Neutrophil (primary cell): Measurements from ENCODE around the gene FAM219A.

Experiments
- H3K27ac ChIP-seq: fragments of 200-600 bp; sonication (generic); 2 replicates; pipeline ENCODE4 v1.5.1; 2016; ENCODE audit warnings: mild to moderate bottlenecking, moderate library complexity
- H3K27me3 ChIP-seq: fragments of 200-600 bp; sonication (generic); 2 replicates; pipeline ENCODE4 v1.6.0; 2016; ENCODE audit warnings: mild to moderate bottlenecking
- H3K36me3 ChIP-seq: fragments of 200-600 bp; sonication (generic); 2 replicates; pipeline ENCODE4 v1.5.1; 2017
- H3K4me1 ChIP-seq, 2 experiments: fragments of 200-600 bp in 1 of 2; sonication (generic) in 1 of 2; 1 replicate in 1 of 2; 2 replicates in 1 of 2; pipeline versions ENCODE4 v1.5.1 to v1.6.1; 2013 to 2016; ENCODE audit warnings: low read depth in 1 of 2, low read length in 1 of 2, mild to moderate bottlenecking in 1 of 2, moderate library complexity in 1 of 2; ENCODE audit not compliant: control insufficient read depth in 1 of 2, insufficient read depth in 1 of 2
- H3K4me3 ChIP-seq, 2 experiments: fragments of 200-600 bp in 1 of 2; sonication (generic) in 1 of 2; 1 replicate in 1 of 2; 2 replicates in 1 of 2; pipeline ENCODE4 v1.5.1; 2013 to 2016; ENCODE audit warnings: low read depth in 1 of 2, low read length in 1 of 2, mild to moderate bottlenecking in 1 of 2, moderate library complexity in 1 of 2
- H3K9me3 ChIP-seq: fragments of 200-600 bp; sonication (generic); 2 replicates; pipeline ENCODE4 v1.5.1; 2016
- TF ChIP-seq, protein P1 (sequence below): fragments of 200-600 bp; sonication (generic); IDR thresholded peaks from 2 replicates; pipeline ENCODE4 v1.5.1; 2016; ENCODE audit warnings: antibody characterized with exemption

Gene FAM219A

GRCh38 chr9:34379334-34380033 lies 78.9 kb downstream of the FAM219A start:
- H3K27ac ChIP-seq = peak overlapping the region; percentile 13
- H3K9me3 ChIP-seq = no peaks in the 10 kb centered on the region
- peaks cover 33 to 41% of the 10 kb centered on the region in 2 experiments for H3K4me1 ChIP-seq
- peak overlapping the region; percentile 57 to 80 for H3K4me3 ChIP-seq
- TF ChIP-seq, protein P1, sequence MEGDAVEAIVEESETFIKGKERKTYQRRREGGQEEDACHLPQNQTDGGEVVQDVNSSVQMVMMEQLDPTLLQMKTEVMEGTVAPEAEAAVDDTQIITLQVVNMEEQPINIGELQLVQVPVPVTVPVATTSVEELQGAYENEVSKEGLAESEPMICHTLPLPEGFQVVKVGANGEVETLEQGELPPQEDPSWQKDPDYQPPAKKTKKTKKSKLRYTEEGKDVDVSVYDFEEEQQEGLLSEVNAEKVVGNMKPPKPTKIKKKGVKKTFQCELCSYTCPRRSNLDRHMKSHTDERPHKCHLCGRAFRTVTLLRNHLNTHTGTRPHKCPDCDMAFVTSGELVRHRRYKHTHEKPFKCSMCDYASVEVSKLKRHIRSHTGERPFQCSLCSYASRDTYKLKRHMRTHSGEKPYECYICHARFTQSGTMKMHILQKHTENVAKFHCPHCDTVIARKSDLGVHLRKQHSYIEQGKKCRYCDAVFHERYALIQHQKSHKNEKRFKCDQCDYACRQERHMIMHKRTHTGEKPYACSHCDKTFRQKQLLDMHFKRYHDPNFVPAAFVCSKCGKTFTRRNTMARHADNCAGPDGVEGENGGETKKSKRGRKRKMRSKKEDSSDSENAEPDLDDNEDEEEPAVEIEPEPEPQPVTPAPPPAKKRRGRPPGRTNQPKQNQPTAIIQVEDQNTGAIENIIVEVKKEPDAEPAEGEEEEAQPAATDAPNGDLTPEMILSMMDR = peak; percentile 97
- peaks cover 89% of the 10 kb centered on the region for H3K27me3 ChIP-seq
- no peaks in the 10 kb centered on the region for H3K36me3 ChIP-seq

GRCh38 chr9:34378376-34379060 lies 79.9 kb downstream of the FAM219A start:
- H3K9me3 ChIP-seq = no peaks in the 10 kb centered on the region
- no peaks in the 10 kb centered on the region for H3K36me3 ChIP-seq
- no peak overlapping the region for H3K27ac ChIP-seq
- peaks cover 33 to 41% of the 10 kb centered on the region in 2 experiments for H3K4me1 ChIP-seq
- H3K27me3 ChIP-seq = peaks cover 84% of the 10 kb centered on the region
- TF ChIP-seq, protein P1 = no peak
- H3K4me3 ChIP-seq = no peak overlapping the region

- H3K4me1 ChIP-seq = peaks cover 33 to 41% of the 10 kb centered on the region in 2 experiments
- peak overlapping the region; percentile 77 to 92 for H3K4me3 ChIP-seq
- H3K9me3 ChIP-seq = no peaks in the 10 kb centered on the region
- peaks cover 72% of the 10 kb centered on the region for H3K27me3 ChIP-seq
- TF ChIP-seq, protein P1 = no peak
- no peaks in the 10 kb centered on the region for H3K36me3 ChIP-seq
- H3K27ac ChIP-seq = no peak overlapping the region
Observed at GRCh38 chr9:34377404-34377746, 81.0 kb downstream of the FAM219A start.

DNA sequence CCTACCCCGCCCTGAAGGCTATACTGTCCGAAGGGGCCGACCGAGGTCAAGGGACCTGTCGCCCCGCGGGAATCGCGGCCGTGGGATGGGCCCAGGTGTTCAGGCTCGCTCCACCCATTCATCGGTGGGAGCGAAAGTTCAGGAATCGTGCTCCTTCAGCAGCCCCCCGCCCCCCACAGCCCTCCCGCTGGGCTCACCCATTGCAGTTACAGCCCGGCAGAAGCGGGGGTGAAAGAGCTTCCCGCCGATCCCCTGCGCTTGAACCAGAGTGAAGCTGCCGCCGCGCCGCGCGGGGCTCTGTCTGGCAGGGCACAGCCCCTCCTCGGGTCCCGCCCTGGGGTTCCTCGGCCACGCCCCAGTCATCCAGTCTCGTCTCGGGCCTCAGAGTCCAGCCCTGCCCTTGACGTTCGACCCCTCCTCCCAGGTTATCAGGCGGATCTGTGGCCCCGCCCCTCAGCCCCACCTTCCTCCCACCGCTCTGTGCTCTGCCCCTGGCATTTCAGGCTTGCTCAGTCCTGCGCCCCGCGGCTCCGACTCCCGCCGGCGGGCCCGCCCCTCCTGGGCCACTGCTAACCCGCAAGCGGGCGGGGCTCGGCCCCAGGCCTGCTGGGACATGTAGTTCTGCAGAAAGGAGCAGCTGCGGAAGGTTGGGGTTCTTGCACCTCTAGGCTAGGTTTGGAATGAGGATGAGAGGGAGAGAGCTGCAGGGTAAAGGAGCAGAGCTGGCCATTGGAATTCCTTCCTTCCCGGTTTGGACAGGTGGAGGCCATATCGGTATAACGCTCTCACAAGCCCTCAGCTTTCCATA lies 81.6 kb downstream of the FAM219A start, which contains the start of gene MYORG:
TSS of gene MYORG (minus strand) at position 303 of the 808 bp plus-strand sequence. CDS start 3,955 bp downstream, outside the sequence.
- Histone ChIP-seq H3K27ac (no peak within 1 kb of the TSS), H3K9me3 (no peaks in the 10 kb centered on the region), H3K36me3 (no peaks in the 10 kb centered on the region), H3K27me3 (peaks cover 67% of the 10 kb centered on the region), H3K4me1 (peaks cover 33 to 41% of the 10 kb centered on the region in 2 experiments), H3K4me3 (peak within 1 kb of the TSS; percentile 77 to 92)
- TF ChIP-seq, protein P1 = no peak

DNA sequence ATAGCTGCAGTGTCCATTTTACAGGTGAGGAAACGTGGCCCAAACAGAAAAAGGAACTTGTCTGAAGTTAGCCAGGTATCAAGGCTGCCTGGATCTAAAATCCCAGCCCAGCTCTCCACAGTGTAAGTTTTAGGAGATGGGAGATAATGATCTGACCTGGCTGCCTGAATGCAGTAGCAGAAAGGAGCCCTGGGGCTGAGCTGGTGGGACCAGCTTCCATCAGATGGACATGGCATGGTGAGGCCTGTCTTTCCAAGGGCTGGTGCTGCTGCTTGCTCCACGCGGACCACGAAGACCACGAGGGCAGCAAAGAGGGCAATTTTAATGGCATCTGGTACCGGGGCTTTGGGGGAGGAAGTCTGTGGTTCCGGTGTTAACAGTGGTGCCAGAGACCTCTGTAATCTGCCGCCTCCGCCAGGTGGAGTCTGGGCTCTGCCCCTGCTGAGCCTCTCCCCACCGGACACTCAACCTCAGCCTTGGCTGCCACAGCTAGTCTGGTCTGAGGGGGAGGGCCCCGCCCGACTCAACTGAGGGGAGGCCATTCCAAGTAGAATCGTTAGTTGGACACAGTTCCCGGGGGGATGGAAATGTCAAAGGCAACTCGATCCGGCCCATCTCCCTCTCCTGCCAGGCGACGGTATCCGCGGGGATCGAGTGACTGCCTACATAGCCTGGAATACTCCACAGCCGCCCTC lies 82.3 kb downstream of the FAM219A start:
- H3K27ac ChIP-seq = no peak overlapping the region
- peaks cover 33 to 37% of the 10 kb centered on the region in 2 experiments for H3K4me1 ChIP-seq
- H3K4me3 ChIP-seq = peak overlapping the region; percentile 77 to 92
- TF ChIP-seq, protein P1 = no peak
- H3K36me3 ChIP-seq = no peaks in the 10 kb centered on the region
- no peaks in the 10 kb centered on the region for H3K9me3 ChIP-seq
- H3K27me3 ChIP-seq = peaks cover 59% of the 10 kb centered on the region
